ENCODE data around the gene TNIK.

The TNIK gene

GRCh38 chr3:171358881-171359198, 101.4 kb downstream of the TNIK start:
- no peak overlapping the region for H3K4me3 ChIP-seq (ENCODE audit: low read depth, low read length)
- no peak for TF ChIP-seq CTCF (conservative IDR thresholded peaks at IDR 0.05; ENCODE audit: low read depth, low read length)

GRCh38 chr3:171358181-171358880, 101.9 kb downstream of the TNIK start:
- DNase-seq (ENCODE audit: low read depth): no peak
- no peak overlapping the region for H3K4me3 ChIP-seq (ENCODE audit: low read depth, low read length)
- TF ChIP-seq CTCF (conservative IDR thresholded peaks at IDR 0.05; ENCODE audit: low read depth, low read length): no peak

More at GRCh38 chr3:171358881-171359198, 101.4 kb downstream of the TNIK start:
- DNase-seq (ENCODE audit: low read depth): no peak

GRCh38 chr3:171357721-171358120, 102.5 kb downstream of the TNIK start:
- TF ChIP-seq CTCF (conservative IDR thresholded peaks at IDR 0.05; ENCODE audit: low read depth, low read length): no peak
- no peak for DNase-seq (ENCODE audit: low read depth)

GRCh38 chr3:171356251-171356650, 104.0 kb downstream of the TNIK start:
- DNase-seq (ENCODE audit: low read depth): no peak
- H3K4me3 ChIP-seq (ENCODE audit: low read depth, low read length): no peak overlapping the region
- no peak for TF ChIP-seq CTCF (conservative IDR thresholded peaks at IDR 0.05; ENCODE audit: low read depth, low read length)

More at GRCh38 chr3:171357721-171358120, 102.5 kb downstream of the TNIK start:
- H3K4me3 ChIP-seq (ENCODE audit: low read depth, low read length): no peak overlapping the region

GRCh38 chr3:171354706-171355582, 105.3 kb downstream of the TNIK start:
- no peak for DNase-seq (ENCODE audit: low read depth)
- TF ChIP-seq CTCF (conservative IDR thresholded peaks at IDR 0.05; ENCODE audit: low read depth, low read length): no peak
- H3K4me3 ChIP-seq (ENCODE audit: low read depth, low read length): no peak overlapping the region

- no peak for DNase-seq (ENCODE audit: low read depth)
- H3K4me3 ChIP-seq (ENCODE audit: low read depth, low read length): no peak overlapping the region
- no peak for TF ChIP-seq CTCF (conservative IDR thresholded peaks at IDR 0.05; ENCODE audit: low read depth, low read length)
Observed at GRCh38 chr3:171354049-171354705, 106.0 kb downstream of the TNIK start.

All from choroid plexus epithelial cell (primary cell).